Measurements from ENCODE around the gene MEF2A. TPM values are rescaled to one million over a fixed set of nuclear protein-coding genes. Genes with fewer than 3 reads are reported as not detected.

MEF2A gene
- total RNA-seq, 1 donor from 2014 or later, result 46.3 TPM

DNA sequence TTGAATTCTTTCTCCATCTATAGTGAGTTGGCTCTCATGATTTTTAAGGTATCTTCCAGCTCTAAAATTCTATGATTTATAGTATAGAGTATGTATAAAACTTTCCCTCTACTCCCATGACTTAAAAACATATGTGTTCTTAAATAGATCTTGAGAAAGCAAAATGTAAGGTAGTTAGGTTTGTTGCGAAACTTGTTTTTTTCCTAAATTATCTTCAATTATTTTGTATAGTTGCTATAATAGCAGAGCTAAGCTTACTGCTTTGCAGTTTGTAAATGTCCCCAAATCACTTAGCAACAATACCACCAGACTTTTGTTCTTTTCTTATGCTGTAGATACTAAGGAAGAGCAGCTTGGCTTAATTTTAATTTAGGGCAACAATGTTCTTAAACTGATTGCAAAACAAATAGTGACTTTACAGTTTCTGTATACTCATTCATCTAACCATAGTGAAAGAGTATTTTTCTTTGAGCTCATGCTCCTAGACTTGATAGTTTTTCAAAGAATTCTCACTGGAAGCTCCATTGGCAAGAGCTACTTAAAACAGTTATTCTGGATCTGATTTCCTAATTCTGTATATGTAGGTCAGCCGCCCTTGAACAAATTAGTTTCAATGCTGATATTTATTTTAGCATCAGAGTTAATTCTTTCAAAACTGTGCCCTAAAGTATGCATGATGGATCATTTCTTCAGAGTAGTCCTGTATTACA lies 106.3 kb downstream of the MEF2A start:
- no peak for TF ChIP-seq EZH2 (IDR thresholded peaks at IDR 0.05; ENCODE audit: insufficient read depth, low read length)
- TF ChIP-seq, protein P1, sequence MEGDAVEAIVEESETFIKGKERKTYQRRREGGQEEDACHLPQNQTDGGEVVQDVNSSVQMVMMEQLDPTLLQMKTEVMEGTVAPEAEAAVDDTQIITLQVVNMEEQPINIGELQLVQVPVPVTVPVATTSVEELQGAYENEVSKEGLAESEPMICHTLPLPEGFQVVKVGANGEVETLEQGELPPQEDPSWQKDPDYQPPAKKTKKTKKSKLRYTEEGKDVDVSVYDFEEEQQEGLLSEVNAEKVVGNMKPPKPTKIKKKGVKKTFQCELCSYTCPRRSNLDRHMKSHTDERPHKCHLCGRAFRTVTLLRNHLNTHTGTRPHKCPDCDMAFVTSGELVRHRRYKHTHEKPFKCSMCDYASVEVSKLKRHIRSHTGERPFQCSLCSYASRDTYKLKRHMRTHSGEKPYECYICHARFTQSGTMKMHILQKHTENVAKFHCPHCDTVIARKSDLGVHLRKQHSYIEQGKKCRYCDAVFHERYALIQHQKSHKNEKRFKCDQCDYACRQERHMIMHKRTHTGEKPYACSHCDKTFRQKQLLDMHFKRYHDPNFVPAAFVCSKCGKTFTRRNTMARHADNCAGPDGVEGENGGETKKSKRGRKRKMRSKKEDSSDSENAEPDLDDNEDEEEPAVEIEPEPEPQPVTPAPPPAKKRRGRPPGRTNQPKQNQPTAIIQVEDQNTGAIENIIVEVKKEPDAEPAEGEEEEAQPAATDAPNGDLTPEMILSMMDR (IDR thresholded peaks at IDR 0.05; ENCODE audit: insufficient read depth, low read depth, low read length), result no peak
- Histone ChIP-seq H3K27ac (ENCODE audit: low read depth, low read length) (no peak overlapping the region), H3K27me3 (ENCODE audit: insufficient read depth, low read length) (no peaks in the 10 kb centered on the region), H3K9me3 (ENCODE audit: insufficient read depth, low read depth, low read length) (no peaks in the 10 kb centered on the region), H3K4me1 (ENCODE audit: insufficient read depth, low read length) (no peaks in the 10 kb centered on the region), H3K9ac (ENCODE audit: low read length) (no peak overlapping the region), H3K4me2 (ENCODE audit: low read length) (no peak overlapping the region), H4K20me1 (ENCODE audit: insufficient read depth, low read length) (peaks cover 4% of the 10 kb centered on the region), H2AFZ (ENCODE audit: low read depth, low read length) (no peak overlapping the region), H3K79me2 (ENCODE audit: insufficient read depth, low read length) (peaks cover 4% of the 10 kb centered on the region), H3K36me3 (ENCODE audit: insufficient read depth, low read length) (peaks cover 11% of the 10 kb centered on the region), H3K4me3 (ENCODE audit: insufficient read depth, low read depth, low read length) (no peak overlapping the region)
- Mint-ChIP-seq H3K27ac (ENCODE audit: unreplicated experiment) (no peak overlapping the region), H3K36me3 (ENCODE audit: low read depth, unreplicated experiment) (peaks cover 9% of the 10 kb centered on the region), H3K27me3 (ENCODE audit: low read depth, unreplicated experiment) (no peaks in the 10 kb centered on the region), H3K9me3 (ENCODE audit: unreplicated experiment) (no peaks in the 10 kb centered on the region), H3K4me1 (ENCODE audit: low read depth, unreplicated experiment) (no peaks in the 10 kb centered on the region), H3K4me3 (ENCODE audit: unreplicated experiment) (no peak overlapping the region)
- FAIRE-seq (no peak), DNase-seq (ENCODE audit: low read depth) (no peak)

DNA sequence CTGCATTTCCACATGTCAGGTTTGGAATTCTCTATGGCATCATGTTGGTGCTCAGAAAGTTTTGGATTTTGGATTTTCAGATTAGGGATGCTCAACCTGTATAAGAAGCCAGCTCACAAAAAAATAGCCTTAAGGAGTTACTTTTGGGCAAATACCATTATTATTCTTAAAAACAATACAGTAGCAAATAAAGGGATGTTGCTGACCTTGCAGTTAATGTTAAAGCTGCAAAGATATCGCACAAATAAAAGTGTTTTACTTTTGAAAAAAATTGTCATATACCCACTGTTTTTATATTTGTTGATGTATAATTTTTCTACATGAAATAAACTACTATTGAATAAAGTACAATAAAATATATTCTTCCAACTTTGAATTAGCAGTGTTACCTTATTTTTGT lies 107.3 kb downstream of the MEF2A start:
- no peak overlapping the region for H3K4me2 ChIP-seq (ENCODE audit: low read length)
- H3K9me3 Mint-ChIP-seq (ENCODE audit: unreplicated experiment), result no peaks in the 10 kb centered on the region
- H3K9ac ChIP-seq (ENCODE audit: low read length), result no peak overlapping the region
- TF ChIP-seq EZH2 (IDR thresholded peaks at IDR 0.05; ENCODE audit: insufficient read depth, low read length), result no peak
- TF ChIP-seq, protein P1 (IDR thresholded peaks at IDR 0.05; ENCODE audit: insufficient read depth, low read depth, low read length), result no peak
- peaks cover 4% of the 10 kb centered on the region for H3K79me2 ChIP-seq (ENCODE audit: insufficient read depth, low read length)
- H3K27me3 ChIP-seq (ENCODE audit: insufficient read depth, low read length), result no peaks in the 10 kb centered on the region
- H3K36me3 Mint-ChIP-seq (ENCODE audit: low read depth, unreplicated experiment), result peaks cover 12% of the 10 kb centered on the region
- no peaks in the 10 kb centered on the region for H3K27me3 Mint-ChIP-seq (ENCODE audit: low read depth, unreplicated experiment)
- H3K27ac ChIP-seq (ENCODE audit: low read depth, low read length), result no peak overlapping the region
- no peaks in the 10 kb centered on the region for H3K9me3 ChIP-seq (ENCODE audit: insufficient read depth, low read depth, low read length)
- peaks cover 12% of the 10 kb centered on the region for H3K36me3 ChIP-seq (ENCODE audit: insufficient read depth, low read length)
- FAIRE-seq, result no peak
- no peak for DNase-seq (ENCODE audit: low read depth)
- peaks cover 4% of the 10 kb centered on the region for H4K20me1 ChIP-seq (ENCODE audit: insufficient read depth, low read length)
- no peak overlapping the region for H3K27ac Mint-ChIP-seq (ENCODE audit: unreplicated experiment)
- H2AFZ ChIP-seq (ENCODE audit: low read depth, low read length), result no peak overlapping the region
- H3K4me3 ChIP-seq (ENCODE audit: insufficient read depth, low read depth, low read length), result no peak overlapping the region
- peaks cover 1% of the 10 kb centered on the region for H3K4me1 Mint-ChIP-seq (ENCODE audit: low read depth, unreplicated experiment)
- no peaks in the 10 kb centered on the region for H3K4me1 ChIP-seq (ENCODE audit: insufficient read depth, low read length)
- no peak overlapping the region for H3K4me3 Mint-ChIP-seq (ENCODE audit: unreplicated experiment)

DNA sequence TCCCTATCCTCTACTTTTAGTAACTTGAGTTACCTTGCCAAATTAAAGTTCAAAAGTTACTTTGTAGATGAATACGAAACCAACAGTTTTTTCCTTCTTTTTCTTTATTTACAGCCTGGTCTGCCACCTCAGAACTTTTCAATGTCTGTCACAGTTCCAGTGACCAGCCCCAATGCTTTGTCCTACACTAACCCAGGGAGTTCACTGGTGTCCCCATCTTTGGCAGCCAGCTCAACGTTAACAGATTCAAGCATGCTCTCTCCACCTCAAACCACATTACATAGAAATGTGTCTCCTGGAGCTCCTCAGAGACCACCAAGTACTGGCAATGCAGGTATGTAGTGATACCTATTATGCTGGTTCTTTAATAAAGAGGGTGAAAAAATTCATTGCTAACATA lies 108.5 kb downstream of the MEF2A start:
- H3K9me3 ChIP-seq (ENCODE audit: insufficient read depth, low read depth, low read length), result no peaks in the 10 kb centered on the region
- no peaks in the 10 kb centered on the region for H3K79me2 ChIP-seq (ENCODE audit: insufficient read depth, low read length)
- H3K9ac ChIP-seq (ENCODE audit: low read length), result no peak overlapping the region
- H3K4me3 ChIP-seq (ENCODE audit: insufficient read depth, low read depth, low read length), result no peak overlapping the region
- DNase-seq (ENCODE audit: low read depth) (no peak), FAIRE-seq (no peak)
- TF ChIP-seq, protein P1 (IDR thresholded peaks at IDR 0.05; ENCODE audit: insufficient read depth, low read depth, low read length), result no peak
- no peak for TF ChIP-seq EZH2 (IDR thresholded peaks at IDR 0.05; ENCODE audit: insufficient read depth, low read length)
- H3K36me3 Mint-ChIP-seq (ENCODE audit: low read depth, unreplicated experiment), result peaks cover 18% of the 10 kb centered on the region
- no peak overlapping the region for H3K27ac Mint-ChIP-seq (ENCODE audit: unreplicated experiment)
- no peaks in the 10 kb centered on the region for H3K9me3 Mint-ChIP-seq (ENCODE audit: unreplicated experiment)
- H2AFZ ChIP-seq (ENCODE audit: low read depth, low read length), result no peak overlapping the region
- no peaks in the 10 kb centered on the region for H3K27me3 Mint-ChIP-seq (ENCODE audit: low read depth, unreplicated experiment)
- no peak overlapping the region for H3K4me3 Mint-ChIP-seq (ENCODE audit: unreplicated experiment)
- H3K4me1 ChIP-seq (ENCODE audit: insufficient read depth, low read length), result no peaks in the 10 kb centered on the region
- no peak overlapping the region for H3K27ac ChIP-seq (ENCODE audit: low read depth, low read length)
- peaks cover 1% of the 10 kb centered on the region for H3K4me1 Mint-ChIP-seq (ENCODE audit: low read depth, unreplicated experiment)
- no peaks in the 10 kb centered on the region for H3K27me3 ChIP-seq (ENCODE audit: insufficient read depth, low read length)
- no peaks in the 10 kb centered on the region for H4K20me1 ChIP-seq (ENCODE audit: insufficient read depth, low read length)
- H3K4me2 ChIP-seq (ENCODE audit: low read length), result no peak overlapping the region
- H3K36me3 ChIP-seq (ENCODE audit: insufficient read depth, low read length), result peaks cover 21% of the 10 kb centered on the region
